ENCODE measurements around the gene OR5D14.

Gene OR5D14

GRCh38 chr11:55795256-55795655 lies at the start of gene OR5D14:
OR5D14 (plus strand) TSS chr11:55795556; CDS start chr11:55795556, 0 bp downstream.
- no peak for DNase-seq

GRCh38 chr11:55773138-55773537 lies 22.2 kb upstream of the OR5D14 start, which contains the start of gene OR5D13:
OR5D13 (plus strand) TSS chr11:55773438; CDS start chr11:55773438, 0 bp downstream.
- DNase-seq: no peak

- no peak for DNase-seq
These were observed 3.8 kb upstream of the OR5D14 start for GRCh38 chr11:55791606-55792005.

- no peak for DNase-seq
These were observed 2.0 kb upstream of the OR5D14 start for GRCh38 chr11:55793321-55793720.

- DNase-seq: no peak
These were observed 10.9 kb downstream of the OR5D14 start for GRCh38 chr11:55806248-55806647.

- no peak for DNase-seq
These were observed 15.7 kb downstream of the OR5D14 start, which contains the start of gene OR5L1 for GRCh38 chr11:55811067-55811466. OR5L1 (plus strand) TSS chr11:55811367; CDS start chr11:55811467, 100 bp downstream.

GRCh38 chr11:55819330-55819729 lies 24.0 kb downstream of the OR5D14 start, which contains the start of gene OR5D18:
OR5D18 (plus strand) TSS chr11:55819630; CDS start chr11:55819630, 0 bp downstream.
- DNase-seq: no peak

GRCh38 chr11:55826919-55827318 lies 31.6 kb downstream of the OR5D14 start, which contains the start of gene OR5L2:
OR5L2 (plus strand) TSS chr11:55827219; CDS start chr11:55827219, 0 bp downstream.
- no peak for DNase-seq

GRCh38 chr11:55838452-55838851 lies 43.1 kb downstream of the OR5D14 start, which contains the start of gene OR5D16:
OR5D16 (plus strand) TSS chr11:55838752; CDS start chr11:55838752, 0 bp downstream.
- no peak for DNase-seq

Data from activated CD8-positive, alpha-beta memory T cell treated with anti-CD3 and anti-CD28 coated beads, Interleukin-2, amount 50 U/mL, for 48 hours (primary cell).